ENCODE results near the gene ZNF358. TPM values are rescaled to one million over a fixed set of nuclear protein-coding genes. Genes with fewer than 3 reads are reported as not detected.

The ZNF358 gene
- total RNA-seq, 6 donors from 2014 or later, result 31.1 to 116 (median 57.8) TPM

- no peaks in the 10 kb centered on the region for H3K9me3 ChIP-seq
- no peaks in the 10 kb centered on the region for H3K27me3 ChIP-seq
- no peak overlapping the region for H3K4me3 ChIP-seq
- H3K4me1 ChIP-seq, result peaks cover 18 to 28% (median 20%) of the 10 kb centered on the region in 4 donors
- 91 to 95% methylated on average over 5 of the region's 5 CpGs for WGBS, 2 donors
- no peak for ATAC-seq (ENCODE audit: low FRiP score in 2 of 2)
- H3K36me3 ChIP-seq, result peaks cover 7 to 60% (median 50%) of the 10 kb centered on the region in 4 donors
- TF ChIP-seq POLR2A (IDR thresholded peaks at IDR 0.05) (no peak), EP300 (IDR thresholded peaks at IDR 0.05) (no peak), POLR2AphosphoS5 (IDR thresholded peaks at IDR 0.05) (no peak), CTCF (IDR thresholded peaks at IDR 0.05) (no peak)
- H3K27ac ChIP-seq, result no peak overlapping the region
- no peak for DNase-seq
These were observed 8.6 kb downstream of the ZNF358 start for GRCh38 chr19:7524523-7524922.

GRCh38 chr19:7524992-7525739 is 9.3 kb downstream of the ZNF358 start:
- Histone ChIP-seq H3K27ac (no peak overlapping the region), H3K27me3 (no peaks in the 10 kb centered on the region), H3K4me3 (no peak overlapping the region), H3K36me3 (peaks cover 7 to 60% (median 50%) of the 10 kb centered on the region in 4 donors), H3K4me1 (peaks cover 18 to 28% (median 20%) of the 10 kb centered on the region in 4 donors), H3K9me3 (no peaks in the 10 kb centered on the region)
- no peak for ATAC-seq (ENCODE audit: low FRiP score in 2 of 2)
- DNase-seq, result no peak
- TF ChIP-seq POLR2A (IDR thresholded peaks at IDR 0.05), result no peak
- no peak for TF ChIP-seq CTCF (IDR thresholded peaks at IDR 0.05)
- WGBS, 2 donors, result 95 to 97% methylated on average over 12 to 20 of the region's 20 CpGs

- ATAC-seq (ENCODE audit: low FRiP score in 2 of 2) (no peak), DNase-seq (no peak)
- Histone ChIP-seq H3K36me3 (peaks cover 7 to 63% (median 52%) of the 10 kb centered on the region in 4 donors), H3K9me3 (no peaks in the 10 kb centered on the region), H3K4me3 (no peak overlapping the region), H3K4me1 (peaks cover 18 to 28% (median 20%) of the 10 kb centered on the region in 4 donors), H3K27ac (no peak overlapping the region), H3K27me3 (no peaks in the 10 kb centered on the region)
- WGBS, 2 donors, result 72 to 90% methylated on average over 8 to 31 of the region's 31 CpGs
- TF ChIP-seq POLR2AphosphoS5 (IDR thresholded peaks at IDR 0.05) (no peak), CTCF (IDR thresholded peaks at IDR 0.05) (no peak), POLR2A (IDR thresholded peaks at IDR 0.05) (no peak), EP300 (IDR thresholded peaks at IDR 0.05) (no peak)
These were observed 10.4 kb downstream of the ZNF358 start for GRCh38 chr19:7526059-7526929.

GRCh38 chr19:7527516-7528191 is 11.8 kb downstream of the ZNF358 start:
- Histone ChIP-seq H3K27ac (no peak overlapping the region), H3K4me3 (no peak overlapping the region), H3K4me1 (peaks cover 12 to 21% (median 13%) of the 10 kb centered on the region in 4 donors), H3K27me3 (no peaks in the 10 kb centered on the region), H3K36me3 (peaks cover 7 to 67% (median 54%) of the 10 kb centered on the region in 4 donors), H3K9me3 (no peaks in the 10 kb centered on the region)
- 75 to 90% methylated on average over 15 to 21 of the region's 25 CpGs for WGBS, 2 donors
- ATAC-seq (ENCODE audit: low FRiP score in 2 of 2) (peak in 1 of 2 donors; percentile 59), DNase-seq (peak; percentile 60 to 86)
- TF ChIP-seq POLR2A (IDR thresholded peaks at IDR 0.05), result no peak
- no peak for TF ChIP-seq EP300 (IDR thresholded peaks at IDR 0.05)
- TF ChIP-seq POLR2AphosphoS5 (IDR thresholded peaks at IDR 0.05), result no peak
- no peak for TF ChIP-seq CTCF (IDR thresholded peaks at IDR 0.05)

Data from upper lobe of left lung (tissue), 6 donors.